Endodermal cell (in vitro differentiated cells): ENCODE data around the gene VMP1. TPM values are rescaled to one million over a fixed set of nuclear protein-coding genes. Genes with fewer than 3 reads are reported as not detected.
A peak's percentile ranks its signal among the peaks of the same experiment; 100 is the strongest.

Experiments
- DNase-seq: peaks from one replicate; pipeline ENCODE4 v3.0.0-alpha.2; 2017
- H3K27ac ChIP-seq: 2 replicates; pipeline ENCODE4 v1.5.1; 2013; ENCODE audit warnings: mild to moderate bottlenecking, low read depth, low read length, moderate library complexity
- H3K27me3 ChIP-seq: 2 replicates; pipeline ENCODE4 v1.6.1; 2013; ENCODE audit warnings: mild to moderate bottlenecking, low read length, moderate library complexity; ENCODE audit not compliant: insufficient read depth, control insufficient read depth, poor library complexity, severe bottlenecking
- H3K36me3 ChIP-seq: 2 replicates; pipeline ENCODE4 v1.7.0; 2013; ENCODE audit warnings: mild to moderate bottlenecking, low read length, moderate library complexity; ENCODE audit not compliant: control insufficient read depth, insufficient read depth
- H3K4me1 ChIP-seq: one replicate; pipeline ENCODE4 v1.7.0; 2013; ENCODE audit warnings: low read length; ENCODE audit not compliant: control insufficient read depth, insufficient read depth
- H3K4me3 ChIP-seq: 2 replicates; pipeline ENCODE4 v1.5.1; 2013; ENCODE audit warnings: mild to moderate bottlenecking, low read length, moderate library complexity
- H3K9ac ChIP-seq: 2 replicates; pipeline ENCODE4 v1.6.1; 2013; ENCODE audit warnings: mild to moderate bottlenecking, low read length, moderate library complexity; ENCODE audit not compliant: poor library complexity, severe bottlenecking; ENCODE audit errors: extremely low read depth
- H3K9me3 ChIP-seq: 2 replicates; pipeline ENCODE4 v1.6.1; 2013; ENCODE audit warnings: mild to moderate bottlenecking, low read length, moderate library complexity; ENCODE audit not compliant: control insufficient read depth
- H3K27ac Mint-ChIP-seq: 2 replicates; pipeline ENCODE4 v1.8.0; 2020; ENCODE audit warnings: mixed read lengths
- H3K27me3 Mint-ChIP-seq: 2 replicates; pipeline ENCODE4 v1.8.0; 2021; ENCODE audit warnings: mild to moderate bottlenecking, mixed read lengths; ENCODE audit not compliant: insufficient read depth
- H3K36me3 Mint-ChIP-seq: 2 replicates; pipeline ENCODE4 v1.8.0; 2020; ENCODE audit warnings: low read depth, mixed read lengths
- H3K4me1 Mint-ChIP-seq: 2 replicates; pipeline ENCODE4 v1.8.0; 2020; ENCODE audit warnings: mixed read lengths
- H3K4me3 Mint-ChIP-seq: 2 replicates; pipeline ENCODE4 v1.8.0; 2020; ENCODE audit warnings: mild to moderate bottlenecking, moderate library complexity, mixed read lengths
- H3K9me3 Mint-ChIP-seq: 2 replicates; pipeline ENCODE4 v1.8.0; 2020; ENCODE audit warnings: mild to moderate bottlenecking, mixed read lengths
- CTCF ChIP-seq: fragments of 200-600 bp; sonication (generic); conservative IDR thresholded peaks from 2 replicates; pipeline ENCODE4 v1.5.0; 2021; ENCODE audit warnings: antibody characterized with exemption, mild to moderate bottlenecking
- WGBS, 2 experiments: methylation state at CpG; one replicate each; pipeline versions ENCODE4 v1.1.5 to v1.1.7; 2013; ENCODE audit warnings: missing lambda C conversion rate in 2 of 2, mixed read lengths in 1 of 2; ENCODE audit not compliant: insufficient coverage in 1 of 2, insufficient read length in 1 of 2; 5-methylcytosine and 5-hydroxymethylcytosine counted together
- long read RNA-seq, 4 experiments: library from polyadenylated mRNA in 2 of 4; library from RNA in 1 of 4; library from capped mRNA in 1 of 4; stranded (forward) in 3 of 4; unstranded in 1 of 4; transcript quantifications; one replicate each; pipeline ENCODE4 v2.0.0, GENCODE V29; 2020 to 2021; ENCODE audit warnings: inconsistent platforms in 1 of 4
- polyA plus RNA-seq, 2 experiments: library from polyadenylated mRNA; stranded (reverse); fragments of 50-300 nt; gene quantifications; one replicate each; pipeline ENCODE4 v1.2.3, GENCODE V29; 2013
- total RNA-seq, 2 donors: library from RNA; stranded (reverse); fragmentation: NEBNext Ultra II Directional in 1 of 2; extraction: Animal tissue kit (Norgen Biotek cat#: 25700) in 1 of 2; gene quantifications; 2 replicates in 1 of 2; 3 replicates in 1 of 2; pipeline ENCODE4 v1.2.1, GENCODE V29; 2021

VMP1 gene
- 10 to 100 TPM; 67.9 to 69.9 TPM for total RNA-seq
- polyA plus RNA-seq (2013, experiment 1 of 2) = 64.7 TPM
- polyA plus RNA-seq (2013, experiment 2 of 2) = 62.2 TPM
- long read RNA-seq, experiment 1, full-length matches to known transcripts = 17 of 39 reads
- long read RNA-seq, experiment 1, partial matches to known transcripts = 17 of 39 reads
- long read RNA-seq, experiment 1, other reads (novel, unspliced or antisense) = 5 of 39 reads
- long read RNA-seq, experiment 2, transcript VMP1-201 (12 exons, 2,712 nt) = major isoform, 117 of 142 reads
- long read RNA-seq, experiment 2, partial matches to known transcripts = 8 of 142 reads
- long read RNA-seq, experiment 2, other reads (novel, unspliced or antisense) = 17 of 142 reads
- long read RNA-seq, experiment 3, full-length matches to known transcripts = 356 of 383 reads
- long read RNA-seq, experiment 3, partial matches to known transcripts = 2 of 383 reads
- long read RNA-seq, experiment 3, other reads (novel, unspliced or antisense) = 25 of 383 reads
- long read RNA-seq, experiment 4, transcript VMP1-201 (12 exons, 2,712 nt) = major isoform, 297 of 358 reads
- long read RNA-seq, experiment 4, partial matches to known transcripts = 26 of 358 reads
- long read RNA-seq, experiment 4, other reads (novel, unspliced or antisense) = 35 of 358 reads

- peak; percentile 100 for DNase-seq
- H3K27ac Mint-ChIP-seq = peak within 1 kb of the TSS; percentile 99
- 0 to 1% methylated on average over 26 to 42 of the region's 45 CpGs for WGBS, 2 experiments
- H3K36me3 ChIP-seq = peaks cover 20% of the 10 kb centered on the region
- peaks cover 25% of the 10 kb centered on the region for H3K36me3 Mint-ChIP-seq
- no peaks in the 10 kb centered on the region for H3K27me3 ChIP-seq
- peak within 1 kb of the TSS; percentile 97 for H3K4me3 Mint-ChIP-seq
- no peaks in the 10 kb centered on the region for H3K4me1 ChIP-seq
- no peak for TF ChIP-seq CTCF
- peak within 1 kb of the TSS; percentile 96 for H3K4me3 ChIP-seq
- H3K9me3 Mint-ChIP-seq = no peaks in the 10 kb centered on the region
- H3K27ac ChIP-seq = peak within 1 kb of the TSS; percentile 92
- H3K9me3 ChIP-seq = no peaks in the 10 kb centered on the region
- H3K9ac ChIP-seq = peak within 1 kb of the TSS; percentile 92
- no peaks in the 10 kb centered on the region for H3K27me3 Mint-ChIP-seq
- H3K4me1 Mint-ChIP-seq = peaks cover 18% of the 10 kb centered on the region
Measured at GRCh38 chr17:59707149-59707970, at the start of gene VMP1, which contains the start of gene PTRH2. Gene VMP1 (plus strand): TSS chr17:59707654. CDS start chr17:59731447, 23,793 bp downstream. Gene PTRH2 (minus strand): TSS chr17:59707430. CDS start chr17:59697978, 9,452 bp downstream.

GRCh38 chr17:59666235-59666634 is 41.2 kb upstream of the VMP1 start:
- no peak overlapping the region for H3K27ac Mint-ChIP-seq
- no peak overlapping the region for H3K9ac ChIP-seq
- no peaks in the 10 kb centered on the region for H3K9me3 Mint-ChIP-seq
- no peak overlapping the region for H3K4me3 Mint-ChIP-seq
- H3K9me3 ChIP-seq = no peaks in the 10 kb centered on the region
- 94 to 100% methylated on average over 2 to 5 of the region's 5 CpGs for WGBS, 2 experiments
- peaks cover 78% of the 10 kb centered on the region for H3K36me3 Mint-ChIP-seq
- TF ChIP-seq CTCF = no peak
- no peak overlapping the region for H3K27ac ChIP-seq
- H3K4me1 ChIP-seq = no peaks in the 10 kb centered on the region
- peaks cover 98% of the 10 kb centered on the region for H3K36me3 ChIP-seq
- no peak for DNase-seq
- H3K27me3 ChIP-seq = no peaks in the 10 kb centered on the region
- H3K4me1 Mint-ChIP-seq = no peaks in the 10 kb centered on the region
- H3K4me3 ChIP-seq = no peak overlapping the region
- no peaks in the 10 kb centered on the region for H3K27me3 Mint-ChIP-seq

- Histone ChIP-seq H3K9me3 (no peaks in the 10 kb centered on the region), H3K4me3 (no peak overlapping the region), H3K36me3 (peaks cover 97% of the 10 kb centered on the region), H3K27me3 (no peaks in the 10 kb centered on the region), H3K4me1 (no peaks in the 10 kb centered on the region), H3K9ac (no peak overlapping the region), H3K27ac (no peak overlapping the region)
- Mint-ChIP-seq H3K9me3 (no peaks in the 10 kb centered on the region), H3K27me3 (no peaks in the 10 kb centered on the region), H3K36me3 (peaks cover 68% of the 10 kb centered on the region), H3K27ac (no peak overlapping the region), H3K4me3 (no peak overlapping the region), H3K4me1 (no peaks in the 10 kb centered on the region)
- no peak for DNase-seq
- WGBS, 2 experiments = 90 to 100% methylated on average over 2 to 3 of the region's 3 CpGs
- no peak for TF ChIP-seq CTCF
Measured at GRCh38 chr17:59668816-59669215, 38.6 kb upstream of the VMP1 start.
